Liver (tissue), 9 donors: ENCODE measurements around the gene PM20D1. TPM values are rescaled to one million over a fixed set of nuclear protein-coding genes. Genes with fewer than 3 reads are reported as not detected.
"Not testable (repeated sequence)": the region's sequence is repeated elsewhere in the genome, so short reads cannot be mapped to it uniquely, and the experiment has no call there.

Source experiments
- DNase-seq: peaks from one replicate; pipeline ENCODE4 v3.0.0-alpha.2; 2017; ENCODE audit warnings: low spot score
- H3K27ac ChIP-seq, 2 donors: one replicate each; pipeline ENCODE4 v1.7.0; 2013; ENCODE audit warnings: inconsistent platforms in 2 of 2, low read length in 2 of 2, control low read depth in 1 of 2, low read depth in 1 of 2, mild to moderate bottlenecking in 1 of 2
- H3K27me3 ChIP-seq, 4 donors: one replicate each; pipeline versions ENCODE4 v1.6.1 to v1.7.0; 2013; ENCODE audit warnings: low read length in 3 of 4, inconsistent platforms in 1 of 4, mild to moderate bottlenecking in 1 of 4, moderate library complexity in 1 of 4; ENCODE audit not compliant: control insufficient read depth in 4 of 4, insufficient read depth in 4 of 4
- H3K36me3 ChIP-seq, 4 donors: one replicate each; pipeline versions ENCODE4 v1.6.1 to v1.7.0; 2013; ENCODE audit warnings: low read length in 3 of 4, mild to moderate bottlenecking in 3 of 4, low read depth in 1 of 4, moderate library complexity in 1 of 4; ENCODE audit not compliant: control insufficient read depth in 4 of 4, insufficient read depth in 3 of 4
- H3K4me1 ChIP-seq, 4 donors: one replicate each; pipeline versions ENCODE4 v1.6.1 to v1.7.0; 2013; ENCODE audit warnings: low read length in 3 of 4, mild to moderate bottlenecking in 3 of 4, moderate library complexity in 1 of 4; ENCODE audit not compliant: control insufficient read depth in 4 of 4, insufficient read depth in 4 of 4
- H3K4me3 ChIP-seq, 3 donors: one replicate each; pipeline versions ENCODE4 v1.6.1 to v1.7.0; 2013; ENCODE audit warnings: low read length in 3 of 3, control low read depth in 1 of 3, low read depth in 1 of 3, mild to moderate bottlenecking in 1 of 3
- H3K9ac ChIP-seq, 2 donors: one replicate each; pipeline ENCODE4 v1.7.0; 2013; ENCODE audit warnings: low read length in 2 of 2, mild to moderate bottlenecking in 2 of 2, moderate library complexity in 2 of 2, control low read depth in 1 of 2, low read depth in 1 of 2
- H3K9me3 ChIP-seq, 4 donors: one replicate each; pipeline versions ENCODE4 v1.6.1 to v1.7.0; 2013; ENCODE audit warnings: low read length in 3 of 4; ENCODE audit not compliant: control insufficient read depth in 4 of 4
- EGR1 ChIP-seq, 2 donors: IDR thresholded peaks; 2 replicates each; pipeline ENCODE4 v1.6.1; 2016 to 2018; ENCODE audit warnings: antibody characterized with exemption in 2 of 2, low read depth in 2 of 2
- FOXA1 ChIP-seq: IDR thresholded peaks from 2 replicates; pipeline ENCODE4 v1.6.1; 2016; ENCODE audit warnings: antibody characterized with exemption
- FOXA2 ChIP-seq: IDR thresholded peaks from 2 replicates; pipeline ENCODE4 v1.6.1; 2016; ENCODE audit warnings: antibody characterized with exemption
- GABPA ChIP-seq, 2 donors: IDR thresholded peaks in 1 of 2; conservative IDR thresholded peaks in 1 of 2; 2 replicates each; pipeline ENCODE4 v1.6.1; 2016; ENCODE audit warnings: antibody characterized with exemption in 2 of 2, mild to moderate bottlenecking in 1 of 2, moderate library complexity in 1 of 2
- HNF4A ChIP-seq, 2 donors: conservative IDR thresholded peaks; 2 replicates each; pipeline ENCODE4 v1.6.1; 2016; ENCODE audit warnings: antibody characterized with exemption in 2 of 2, mild to moderate bottlenecking in 2 of 2
- HNF4G ChIP-seq: IDR thresholded peaks from 2 replicates; pipeline ENCODE4 v1.6.1; 2016; ENCODE audit warnings: antibody characterized with exemption
- JUND ChIP-seq, 2 donors: IDR thresholded peaks; 2 replicates each; pipeline ENCODE4 v1.6.1; 2016; ENCODE audit warnings: antibody characterized with exemption in 2 of 2
- MAX ChIP-seq: IDR thresholded peaks from 2 replicates; pipeline ENCODE4 v1.6.1; 2016; ENCODE audit warnings: antibody characterized with exemption
- NR2F2 ChIP-seq: IDR thresholded peaks from 2 replicates; pipeline ENCODE4 v1.6.1; 2016; ENCODE audit warnings: antibody characterized with exemption
- RAD21 ChIP-seq, 2 donors: IDR thresholded peaks; 2 replicates each; pipeline ENCODE4 v1.6.1; 2016; ENCODE audit warnings: antibody characterized with exemption in 2 of 2, mild to moderate bottlenecking in 2 of 2
- RXRA ChIP-seq, 2 donors: IDR thresholded peaks; 2 replicates each; pipeline ENCODE4 v1.6.1; 2017 to 2018; ENCODE audit warnings: antibody characterized with exemption in 2 of 2, mild to moderate bottlenecking in 1 of 2
- SP1 ChIP-seq: IDR thresholded peaks from 2 replicates; pipeline ENCODE4 v1.6.1; 2018; ENCODE audit warnings: antibody characterized with exemption, mild to moderate bottlenecking
- TAF1 ChIP-seq: conservative IDR thresholded peaks from 2 replicates; pipeline ENCODE4 v1.6.1; 2016; ENCODE audit warnings: antibody characterized with exemption, mild to moderate bottlenecking
- YY1 ChIP-seq: IDR thresholded peaks from 2 replicates; pipeline ENCODE4 v1.6.1; 2016; ENCODE audit warnings: antibody characterized with exemption, mild to moderate bottlenecking
- ZBTB33 ChIP-seq: IDR thresholded peaks from 2 replicates; pipeline ENCODE4 v1.6.1; 2016; ENCODE audit warnings: antibody characterized with exemption
- WGBS: extraction: QIAGEN DNeasy Blood & Tissue Kit; methylation state at CpG from one replicate; pipeline ENCODE4 v1.1.7; 2013; 5-methylcytosine and 5-hydroxymethylcytosine counted together
- polyA plus RNA-seq, 2 donors: library from polyadenylated mRNA; stranded (reverse) in 1 of 2; unstranded in 1 of 2; fragments of 200-250 nt in 1 of 2; fragments of >200 nt in 1 of 2; fragmentation: Nextera tagmentation in 1 of 2; extraction: Ambion mirVana in 1 of 2; gene quantifications; one replicate each; pipeline versions ENCODE4 v1.2.1 to v1.2.3, GENCODE V29; 2013 to 2015
- total RNA-seq, 2 donors: library from RNA; depleted of rRNA; stranded (reverse); fragments of >200 nt; gene quantifications; one replicate each; pipeline ENCODE4 v1.2.3, GENCODE V29; 2014
- TF ChIP-seq, protein P1 (sequence below): IDR thresholded peaks from 2 replicates; pipeline ENCODE4 v1.6.1; 2016; ENCODE audit warnings: antibody characterized with exemption, mild to moderate bottlenecking
- TF ChIP-seq, protein P2 (sequence below): fragments of 150-350 bp; IDR thresholded peaks from 2 replicates; pipeline ENCODE4 v1.5.1; 2017; ENCODE audit warnings: improper control_type of control experiment, low read depth, low read length; ENCODE audit not compliant: missing input control
- TF ChIP-seq, protein P3 (sequence below): IDR thresholded peaks from 2 replicates; pipeline ENCODE4 v1.6.1; 2016; ENCODE audit warnings: antibody characterized with exemption
- donor health status: healthy.
- donor health status: healthy.
- donor health status: healthy.
- donor health status: healthy.
- donor health status: healthy.

The PM20D1 gene
- total and polyA plus RNA-seq, 4 donors, result under 0.01 to 0.30 (median 0.22) TPM

DNA sequence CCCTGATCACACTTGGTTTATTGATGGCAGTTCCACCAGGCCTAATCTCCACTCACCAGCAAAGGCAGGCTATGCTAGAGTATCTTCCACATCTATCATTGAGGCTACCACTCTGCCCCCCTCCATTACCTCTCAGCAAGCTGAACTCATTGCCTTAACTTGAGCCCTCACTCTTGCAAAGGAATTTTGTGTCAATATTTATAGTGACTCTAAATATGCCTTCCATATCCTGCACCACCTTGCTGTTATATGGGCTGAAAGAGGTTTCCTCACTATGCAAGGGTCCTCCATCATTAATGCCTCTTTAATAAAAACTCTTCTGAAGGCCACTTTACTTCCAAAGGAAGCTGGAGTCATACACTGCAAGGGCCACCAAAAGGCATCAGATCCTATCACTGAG, 23.2 kb upstream of the PM20D1 start:
- H3K9me3 ChIP-seq, H3K4me3 ChIP-seq, H3K4me1 ChIP-seq, H3K27me3 ChIP-seq, DNase-seq, H3K9ac ChIP-seq, H3K36me3 ChIP-seq, H3K27ac ChIP-seq: not testable (repeated sequence)

- Histone ChIP-seq H3K4me1 (no peaks in the 10 kb centered on the region), H3K9me3 (peaks cover 0 to 3% (median 0%) of the 10 kb centered on the region in 4 donors), H3K9ac (no peak overlapping the region), H3K36me3 (no peaks in the 10 kb centered on the region), H3K27me3 (no peaks in the 10 kb centered on the region), H3K4me3 (no peak overlapping the region), H3K27ac (no peak overlapping the region)
- TF ChIP-seq FOXA1 (no peak), MAX (no peak), NR2F2 (no peak), EGR1 (IDR thresholded peaks at IDR 0.05; ENCODE audit: low read depth in 2 of 2) (no peak), RXRA (IDR thresholded peaks at IDR 0.05) (no peak), HNF4G (no peak), RAD21 (IDR thresholded peaks at IDR 0.05) (no peak), HNF4A (conservative IDR thresholded peaks at IDR 0.05) (no peak), FOXA2 (no peak), JUND (IDR thresholded peaks at IDR 0.05) (no peak), SP1 (no peak), GABPA (IDR thresholded peaks at IDR 0.05 in 1 of 2, conservative IDR thresholded peaks at IDR 0.05 in 1 of 2) (no peak), TAF1 (no peak), ZBTB33 (no peak), YY1 (no peak)
- TF ChIP-seq, protein P1, sequence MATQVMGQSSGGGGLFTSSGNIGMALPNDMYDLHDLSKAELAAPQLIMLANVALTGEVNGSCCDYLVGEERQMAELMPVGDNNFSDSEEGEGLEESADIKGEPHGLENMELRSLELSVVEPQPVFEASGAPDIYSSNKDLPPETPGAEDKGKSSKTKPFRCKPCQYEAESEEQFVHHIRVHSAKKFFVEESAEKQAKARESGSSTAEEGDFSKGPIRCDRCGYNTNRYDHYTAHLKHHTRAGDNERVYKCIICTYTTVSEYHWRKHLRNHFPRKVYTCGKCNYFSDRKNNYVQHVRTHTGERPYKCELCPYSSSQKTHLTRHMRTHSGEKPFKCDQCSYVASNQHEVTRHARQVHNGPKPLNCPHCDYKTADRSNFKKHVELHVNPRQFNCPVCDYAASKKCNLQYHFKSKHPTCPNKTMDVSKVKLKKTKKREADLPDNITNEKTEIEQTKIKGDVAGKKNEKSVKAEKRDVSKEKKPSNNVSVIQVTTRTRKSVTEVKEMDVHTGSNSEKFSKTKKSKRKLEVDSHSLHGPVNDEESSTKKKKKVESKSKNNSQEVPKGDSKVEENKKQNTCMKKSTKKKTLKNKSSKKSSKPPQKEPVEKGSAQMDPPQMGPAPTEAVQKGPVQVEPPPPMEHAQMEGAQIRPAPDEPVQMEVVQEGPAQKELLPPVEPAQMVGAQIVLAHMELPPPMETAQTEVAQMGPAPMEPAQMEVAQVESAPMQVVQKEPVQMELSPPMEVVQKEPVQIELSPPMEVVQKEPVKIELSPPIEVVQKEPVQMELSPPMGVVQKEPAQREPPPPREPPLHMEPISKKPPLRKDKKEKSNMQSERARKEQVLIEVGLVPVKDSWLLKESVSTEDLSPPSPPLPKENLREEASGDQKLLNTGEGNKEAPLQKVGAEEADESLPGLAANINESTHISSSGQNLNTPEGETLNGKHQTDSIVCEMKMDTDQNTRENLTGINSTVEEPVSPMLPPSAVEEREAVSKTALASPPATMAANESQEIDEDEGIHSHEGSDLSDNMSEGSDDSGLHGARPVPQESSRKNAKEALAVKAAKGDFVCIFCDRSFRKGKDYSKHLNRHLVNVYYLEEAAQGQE, result no peak
- TF ChIP-seq, protein P2, sequence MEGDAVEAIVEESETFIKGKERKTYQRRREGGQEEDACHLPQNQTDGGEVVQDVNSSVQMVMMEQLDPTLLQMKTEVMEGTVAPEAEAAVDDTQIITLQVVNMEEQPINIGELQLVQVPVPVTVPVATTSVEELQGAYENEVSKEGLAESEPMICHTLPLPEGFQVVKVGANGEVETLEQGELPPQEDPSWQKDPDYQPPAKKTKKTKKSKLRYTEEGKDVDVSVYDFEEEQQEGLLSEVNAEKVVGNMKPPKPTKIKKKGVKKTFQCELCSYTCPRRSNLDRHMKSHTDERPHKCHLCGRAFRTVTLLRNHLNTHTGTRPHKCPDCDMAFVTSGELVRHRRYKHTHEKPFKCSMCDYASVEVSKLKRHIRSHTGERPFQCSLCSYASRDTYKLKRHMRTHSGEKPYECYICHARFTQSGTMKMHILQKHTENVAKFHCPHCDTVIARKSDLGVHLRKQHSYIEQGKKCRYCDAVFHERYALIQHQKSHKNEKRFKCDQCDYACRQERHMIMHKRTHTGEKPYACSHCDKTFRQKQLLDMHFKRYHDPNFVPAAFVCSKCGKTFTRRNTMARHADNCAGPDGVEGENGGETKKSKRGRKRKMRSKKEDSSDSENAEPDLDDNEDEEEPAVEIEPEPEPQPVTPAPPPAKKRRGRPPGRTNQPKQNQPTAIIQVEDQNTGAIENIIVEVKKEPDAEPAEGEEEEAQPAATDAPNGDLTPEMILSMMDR, result no peak
- TF ChIP-seq, protein P3, sequence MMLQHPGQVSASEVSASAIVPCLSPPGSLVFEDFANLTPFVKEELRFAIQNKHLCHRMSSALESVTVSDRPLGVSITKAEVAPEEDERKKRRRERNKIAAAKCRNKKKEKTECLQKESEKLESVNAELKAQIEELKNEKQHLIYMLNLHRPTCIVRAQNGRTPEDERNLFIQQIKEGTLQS, result no peak
- 79% methylated on average over 2 of the region's 2 CpGs for WGBS
- no peak for DNase-seq
These were observed 20.3 kb upstream of the PM20D1 start for GRCh38 chr1:205870236-205870635.
